Measurements from ENCODE around the gene CRB3. TPM values are rescaled to one million over a fixed set of nuclear protein-coding genes. Genes with fewer than 3 reads are reported as not detected.

CRB3 gene
- total and polyA plus RNA-seq, 11 donors, result 0.28 to 1.6 (median 0.46) TPM; not detected in 7

DNA sequence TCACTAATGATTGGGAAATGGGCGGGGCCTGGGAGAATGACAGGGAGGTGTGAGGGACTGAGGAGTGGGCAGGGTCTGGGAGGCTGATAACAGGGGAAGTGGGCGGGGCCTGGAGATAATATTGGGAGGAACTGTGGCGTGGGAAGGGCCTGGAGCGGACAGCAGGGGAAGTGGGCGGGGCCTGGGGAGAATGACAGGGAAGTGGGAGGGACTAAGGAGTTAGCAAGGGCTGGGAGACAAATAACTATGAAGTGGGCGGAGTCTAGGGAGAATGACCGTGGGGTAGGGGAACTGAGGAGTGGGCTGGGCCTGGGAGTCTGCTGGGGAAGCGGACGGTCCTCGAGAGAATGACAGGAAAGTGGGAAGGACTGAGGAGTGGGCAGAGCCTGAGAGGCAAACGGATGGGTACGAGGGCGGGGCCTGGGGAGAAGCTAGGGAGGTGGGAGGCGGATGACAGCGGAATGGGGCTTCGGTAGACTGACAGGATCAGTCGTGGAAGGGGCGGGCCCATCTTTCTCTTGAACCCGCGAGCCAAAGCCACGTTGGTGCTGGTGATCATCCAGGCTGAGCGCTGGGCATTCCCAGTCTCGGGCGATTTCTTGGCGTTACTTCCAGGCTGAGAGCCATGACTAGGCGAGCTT, 52.1 kb downstream of the CRB3 start:
- peak overlapping the region in 10 of 12 donors; percentile 11 to 78 (median 56) for H3K27ac ChIP-seq
- H3K4me1 ChIP-seq, result peaks cover 0 to 19% (median 6%) of the 10 kb centered on the region in 12 donors
- H3K4me3 ChIP-seq, result peak overlapping the region; percentile 45 to 71 (median 58)
- H3K36me3 ChIP-seq, result no peaks in the 10 kb centered on the region
- intact Hi-C loops (cut with DNase I), result loop anchor here in 9 of 10 donors (2.0 to 10.0 kb wide), 8 partner anchors 116 to 349 kb away; partner anchors contain the start of genes GPR108 (in 8 of the 9) and TRIP10 (in 8 of the 9)
- no peaks in the 10 kb centered on the region for H3K9me3 ChIP-seq
- DNase-seq (peak; percentile 89 to 96 (median 92)), ATAC-seq (peak; percentile 78 to 93 (median 92))
- 1 to 2% (median 2%) methylated on average over 26 of the region's 26 CpGs for WGBS, 4 donors
- TF ChIP-seq POLR2A (IDR thresholded peaks at IDR 0.05), result no peak
- TF ChIP-seq CTCF (IDR thresholded peaks at IDR 0.05), result no peak
- H3K27me3 ChIP-seq, result peaks cover 0 to 5% (median 0%) of the 10 kb centered on the region in 9 donors

Small RNAs within 50 kb of the gene (microRNA-seq; reads per million reads assigned to microRNA genes)
- 2.4 to 28.7 (median 5.3) reads per million in 4 donors for gene MIR3940

Other genes with a start within 250 kb of the CRB3 start
- 10 to 100 TPM; 21.0 to 45.9 (median 34.9) TPM for gene MLLT1, start 184.3 kb upstream of the CRB3 start, total RNA-seq
- 10 to 100 TPM; 17.8 to 38.2 TPM for gene MLLT1, start 184.3 kb upstream of the CRB3 start, polyA plus RNA-seq
- not detected for gene ACER1, start 130.7 kb upstream of the CRB3 start, total RNA-seq
- not detected for gene ACER1, start 130.7 kb upstream of the CRB3 start, polyA plus RNA-seq
- gene CLPP, start 102.7 kb upstream of the CRB3 start, total RNA-seq, result 100 to 1,000 TPM in 2 of 9 donors, 10 to 100 TPM in 7; 57.7 to 147 (median 73.0) TPM
- 100 to 1,000 TPM in 1 of 2 donors, 10 to 100 TPM in 1; 66.7 to 127 TPM for gene CLPP, start 102.7 kb upstream of the CRB3 start, polyA plus RNA-seq
- gene ALKBH7, start 91.5 kb upstream of the CRB3 start, total RNA-seq, result 100 to 1,000 TPM in 8 of 9 donors, 10 to 100 TPM in 1; 92.4 to 214 (median 148) TPM
- gene ALKBH7, start 91.5 kb upstream of the CRB3 start, polyA plus RNA-seq, result 100 to 1,000 TPM; 123 to 139 TPM
- 1 to 10 TPM in 2 of 9 donors, under 1 TPM in 7; 0.24 to 1.3 (median 0.86) TPM for gene PSPN, start 88.3 kb upstream of the CRB3 start, total RNA-seq
- 1 to 10 TPM in 1 of 2 donors, under 1 TPM in 1; 0.53 to 1.4 TPM for gene PSPN, start 88.3 kb upstream of the CRB3 start, polyA plus RNA-seq
- 10 to 100 TPM; 20.8 to 41.8 (median 29.8) TPM for gene GTF2F1, start 71.1 kb upstream of the CRB3 start, total RNA-seq
- gene GTF2F1, start 71.1 kb upstream of the CRB3 start, polyA plus RNA-seq, result 10 to 100 TPM; 26.9 to 58.2 TPM
- 100 to 1,000 TPM in 2 of 9 donors, 10 to 100 TPM in 7; 58.2 to 122 (median 89.3) TPM for gene KHSRP, start 39.5 kb upstream of the CRB3 start, total RNA-seq
- gene KHSRP, start 39.5 kb upstream of the CRB3 start, polyA plus RNA-seq, result 100 to 1,000 TPM in 1 of 2 donors, 10 to 100 TPM in 1; 53.9 to 118 TPM
- under 1 TPM in 7 of 9 donors, not detected in 2; 0.17 to 0.96 (median 0.44) TPM for gene SLC25A41, start 30.5 kb upstream of the CRB3 start, total RNA-seq
- gene SLC25A41, start 30.5 kb upstream of the CRB3 start, polyA plus RNA-seq, result 1 to 10 TPM in 1 of 2 donors, under 1 TPM in 1; 0.50 to 1.4 TPM
- 100 to 1,000 TPM in 6 of 9 donors, 10 to 100 TPM in 3; 78.4 to 208 (median 114) TPM for gene SLC25A23, start 4.5 kb upstream of the CRB3 start, total RNA-seq
- gene SLC25A23, start 4.5 kb upstream of the CRB3 start, polyA plus RNA-seq, result 100 to 1,000 TPM in 1 of 2 donors, 10 to 100 TPM in 1; 64.4 to 120 TPM
- 1 to 10 TPM in 2 of 9 donors, under 1 TPM in 7; 0.17 to 9.5 (median 0.50) TPM for gene DENND1C, start 17.5 kb downstream of the CRB3 start, total RNA-seq
- under 1 TPM; 0.25 to 0.42 TPM for gene DENND1C, start 17.5 kb downstream of the CRB3 start, polyA plus RNA-seq
- 1 to 10 TPM in 6 of 9 donors, under 1 TPM in 3; 0.41 to 4.8 (median 1.6) TPM for gene TUBB4A, start 38.0 kb downstream of the CRB3 start, total RNA-seq
- gene TUBB4A, start 38.0 kb downstream of the CRB3 start, polyA plus RNA-seq, result 1 to 10 TPM in 1 of 2 donors, under 1 TPM in 1; 0.15 to 2.0 TPM
- under 1 TPM in 4 of 9 donors, not detected in 5; 0.21 to 0.77 (median 0.49) TPM for gene TNFSF9, start 66.8 kb downstream of the CRB3 start, total RNA-seq
- under 1 TPM; 0.08 to 0.11 TPM for gene TNFSF9, start 66.8 kb downstream of the CRB3 start, polyA plus RNA-seq
- under 1 TPM in 3 of 9 donors, not detected in 6; 0.23 to 0.68 (median 0.37) TPM for gene CD70, start 126.9 kb downstream of the CRB3 start, total RNA-seq
- gene CD70, start 126.9 kb downstream of the CRB3 start, polyA plus RNA-seq, result not detected
- gene TNFSF14, start 205.9 kb downstream of the CRB3 start, total RNA-seq, result 1 to 10 TPM in 2 of 9 donors, under 1 TPM in 4, not detected in 3; 0.08 to 3.8 (median 0.28) TPM
- under 1 TPM; 0.07 to 0.30 TPM for gene TNFSF14, start 205.9 kb downstream of the CRB3 start, polyA plus RNA-seq